Stimulated activated CD8-positive, alpha-beta memory T cell treated with anti-CD3 and anti-CD28 coated beads, Interleukin-7, amount 100 ng/mL, for 1 hour (primary cell): ENCODE measurements around the gene ELOVL4.

Experiments used
- DNase-seq, 2 donors: peaks; one replicate each; pipeline ENCODE4 v3.0.0-alpha.2; 2020; ENCODE audit warnings: low read depth in 2 of 2

ELOVL4 gene

GRCh38 chr6:79913369-79913768, 34.0 kb downstream of the ELOVL4 start:
- DNase-seq, result no peak

GRCh38 chr6:79911992-79912391, 35.4 kb downstream of the ELOVL4 start:
- DNase-seq, result no peak

DNA sequence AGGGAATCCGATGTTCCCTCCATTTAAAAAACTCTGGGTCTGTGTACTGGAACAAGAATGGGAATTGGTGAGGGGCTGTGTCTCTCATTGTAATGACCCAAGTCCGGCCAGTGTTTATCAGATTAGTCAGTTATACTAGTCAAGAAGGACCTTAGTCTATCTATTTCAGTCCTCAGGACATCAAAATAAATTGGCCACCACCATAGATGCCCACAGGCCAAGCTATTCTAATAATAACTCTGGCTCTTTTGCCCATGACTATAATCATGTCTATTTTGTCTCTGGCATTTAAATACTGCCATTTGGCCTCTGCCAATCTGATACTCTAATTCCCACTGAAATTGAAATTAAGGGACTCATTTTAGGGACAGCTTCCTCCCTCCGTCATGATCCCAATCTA, 37.8 kb downstream of the ELOVL4 start:
- DNase-seq, result no peak

DNA sequence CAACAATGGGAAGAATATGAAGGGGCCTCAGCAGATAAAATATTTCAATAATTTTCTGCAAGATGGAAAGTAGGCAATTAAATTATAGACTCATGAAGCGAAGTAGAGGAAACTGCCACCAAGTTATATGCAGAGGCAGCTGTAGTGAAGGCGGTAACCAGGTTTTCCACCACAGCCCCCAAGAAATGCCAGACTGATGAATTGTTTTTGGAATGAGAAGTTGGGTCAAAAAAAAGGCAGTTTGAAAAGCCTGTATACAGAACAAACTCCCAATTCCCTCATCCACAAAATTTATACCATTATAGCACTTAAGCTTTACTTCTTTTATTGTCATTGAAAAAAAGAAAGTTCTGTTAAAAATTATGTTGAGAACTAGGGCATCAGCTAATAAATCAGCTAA, 45.3 kb downstream of the ELOVL4 start:
- DNase-seq, result no peak

GRCh38 chr6:79898076-79898475, 49.3 kb downstream of the ELOVL4 start:
- no peak for DNase-seq

GRCh38 chr6:79896075-79896449, 51.3 kb downstream of the ELOVL4 start:
- DNase-seq, result no peak

- no peak for DNase-seq
Measured at GRCh38 chr6:79895382-79896074, 51.8 kb downstream of the ELOVL4 start.

DNA sequence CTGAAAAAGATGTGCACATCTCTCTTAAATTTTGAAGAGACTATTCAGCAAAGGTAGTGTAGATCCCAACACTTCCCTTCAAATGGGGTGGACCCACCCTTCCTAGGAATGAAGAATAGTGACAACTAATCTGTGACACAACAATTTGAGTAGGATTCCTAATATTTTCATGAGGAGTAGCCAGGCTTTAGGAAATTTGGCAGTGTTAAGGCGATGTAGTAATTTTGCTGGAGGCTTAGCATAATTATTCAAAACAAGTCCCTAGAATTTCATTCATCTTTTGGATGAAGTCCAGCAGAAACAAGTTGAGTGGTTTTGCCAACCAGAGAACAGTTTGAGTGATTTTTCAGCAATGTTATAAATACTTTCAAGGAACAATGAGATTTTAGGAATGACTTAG, 52.4 kb downstream of the ELOVL4 start:
- no peak for DNase-seq

GRCh38 chr6:79888587-79888986, 58.8 kb downstream of the ELOVL4 start:
- DNase-seq, result no peak

DNA sequence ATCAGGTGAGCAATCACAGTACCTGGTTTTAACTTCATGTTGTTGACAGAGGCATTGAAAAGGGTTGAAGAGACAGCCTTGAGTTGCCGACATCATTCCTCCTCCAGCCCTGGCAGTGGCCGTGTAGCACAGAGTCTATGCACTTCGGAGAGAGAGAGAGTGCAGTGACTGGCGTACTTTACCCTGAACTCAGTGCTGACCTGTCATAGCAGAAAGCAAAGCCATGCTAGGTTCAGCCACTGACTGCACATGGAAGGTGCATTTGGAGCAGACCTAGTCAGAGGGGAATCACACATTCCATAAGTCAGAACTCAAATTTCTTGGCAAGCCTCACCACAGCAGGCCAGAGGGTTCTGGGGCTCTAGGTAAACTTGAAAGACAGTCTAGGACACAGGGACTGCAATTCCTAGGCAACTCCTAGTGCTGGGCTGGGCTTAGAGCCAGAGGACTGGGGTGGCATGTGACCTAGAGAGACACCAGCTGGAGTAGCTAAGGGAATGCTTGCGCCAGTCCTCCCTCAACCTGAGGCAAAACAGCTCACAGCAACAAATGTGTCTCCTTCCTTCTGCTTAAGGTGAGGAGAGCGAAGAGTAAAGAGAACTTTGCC, 69.1 kb downstream of the ELOVL4 start:
- DNase-seq, result no peak

DNA sequence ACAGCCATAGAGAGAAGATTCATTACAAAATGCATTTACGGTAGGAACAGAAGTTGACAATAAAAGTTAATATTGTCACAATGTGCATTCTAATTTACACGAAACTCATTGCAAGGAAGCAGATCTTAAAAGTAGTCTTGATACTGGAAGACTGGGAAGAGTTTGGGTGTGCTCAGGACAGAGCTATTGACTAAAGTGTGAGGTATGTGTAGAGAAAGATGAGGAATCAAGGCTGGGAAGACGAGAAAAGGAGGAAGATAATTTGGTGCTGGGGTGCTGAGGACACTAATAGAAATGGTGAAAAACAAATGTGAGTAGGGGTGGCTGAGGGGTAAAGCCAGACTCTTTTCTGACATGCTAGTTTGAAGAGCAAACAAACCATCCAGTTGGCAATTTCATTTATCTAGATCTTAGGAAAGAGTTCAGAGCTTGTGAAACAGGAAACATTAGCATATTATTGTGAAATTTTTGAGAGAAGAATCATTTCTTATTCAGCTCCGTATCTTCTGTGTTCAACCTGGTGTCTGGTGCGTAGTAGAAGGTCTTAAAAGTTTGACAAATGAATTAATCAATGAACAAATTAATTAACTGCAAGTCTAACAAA, 72.7 kb downstream of the ELOVL4 start:
- no peak for DNase-seq

DNA sequence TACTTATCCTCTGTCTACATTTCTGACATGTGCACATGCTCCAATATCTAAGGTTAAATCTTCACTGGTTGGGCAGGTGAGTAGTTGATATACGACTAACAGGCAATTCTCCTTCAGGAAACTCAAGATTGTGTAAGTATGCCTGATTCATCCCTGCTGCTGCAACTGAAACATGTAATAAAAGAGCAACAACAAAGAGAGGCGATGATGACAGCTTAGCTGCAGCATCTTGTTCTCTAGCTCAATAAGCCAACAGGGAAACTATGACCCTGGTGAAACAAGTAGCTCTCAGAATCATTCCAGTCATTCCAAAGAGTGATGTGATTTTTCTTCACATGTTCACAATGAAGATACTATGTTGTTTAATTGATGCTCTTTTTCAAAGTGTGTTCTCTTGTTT, 74.4 kb downstream of the ELOVL4 start:
- DNase-seq, result no peak

DNA sequence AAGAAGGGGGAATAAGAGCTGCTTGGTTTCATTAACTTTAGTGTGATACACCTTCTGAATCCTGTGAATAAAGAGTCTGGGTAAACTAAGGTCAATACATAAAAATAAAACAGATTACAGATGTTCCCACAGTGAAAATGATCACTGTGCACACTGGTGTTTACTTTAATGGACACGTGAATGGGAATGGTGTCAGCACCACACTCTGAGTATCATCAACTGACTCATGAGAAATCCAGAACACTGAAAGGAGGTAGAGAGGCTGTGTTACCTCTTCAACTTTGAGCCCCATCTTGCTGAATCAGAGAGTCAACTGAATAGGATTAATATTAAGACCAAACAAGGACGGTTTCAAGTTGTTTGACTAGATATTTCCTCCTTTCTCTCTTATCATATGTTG, 75.0 kb downstream of the ELOVL4 start:
- no peak for DNase-seq

GRCh38 chr6:79869600-79870084, 77.7 kb downstream of the ELOVL4 start:
- peak; percentile 53 to 57 for DNase-seq

- DNase-seq, result no peak
Measured at GRCh38 chr6:79869184-79869583, 78.2 kb downstream of the ELOVL4 start.

DNA sequence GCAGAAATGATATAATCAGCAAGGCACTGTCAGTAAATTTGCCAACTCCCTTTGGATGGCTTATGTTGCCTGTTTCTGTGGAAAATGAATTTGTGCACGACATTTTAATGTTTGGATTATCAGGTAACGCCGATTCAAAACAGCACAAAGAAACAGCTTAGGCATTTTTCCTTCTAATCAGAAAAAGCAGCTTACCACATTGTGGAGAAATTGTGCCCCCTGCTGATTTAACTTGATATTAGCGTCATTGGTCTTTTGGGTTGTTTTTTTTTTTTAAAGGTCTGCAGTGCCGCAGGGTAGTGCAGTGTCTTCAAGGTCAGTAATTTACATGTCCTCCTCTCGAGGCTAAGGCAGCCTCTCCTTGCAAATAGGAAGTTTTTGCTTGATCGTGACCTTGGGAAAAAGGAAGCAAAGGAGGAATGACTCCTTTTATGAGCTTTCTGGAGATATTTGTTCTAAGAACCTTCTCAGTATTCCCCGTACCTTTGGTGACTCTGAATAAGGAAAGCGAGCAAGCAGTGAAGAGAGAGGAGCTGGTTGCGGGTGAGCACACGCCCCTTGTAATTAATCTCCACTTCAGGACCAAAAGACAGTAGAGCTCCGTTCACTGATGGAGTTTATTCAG, 79.1 kb downstream of the ELOVL4 start:
- DNase-seq, result no peak
